A549 (cell line): ENCODE measurements around the gene SLC35G4. TPM values are rescaled to one million over a fixed set of nuclear protein-coding genes. Genes with fewer than 3 reads are reported as not detected.

Source experiments
- ATAC-seq, 2 experiments: fragments of 200-7000 bp in 1 of 2; fragments of >200 bp in 1 of 2; cut with Nextera tagmentation in 1 of 2; cut with Tn5 transposase in 1 of 2; 3 replicates each; pipeline versions ENCODE4 v1.8.0 to v1.9.1; 2018 to 2020; ENCODE audit warnings: mild to moderate bottlenecking in 1 of 2, moderate library complexity in 1 of 2
- CTCF ChIA-PET: fragments of 300-600 bp; sonication (Branson Sonifier 250); formaldehyde crosslinking; extraction: SDS; loops from one replicate; lab custom pipeline; 2021; ENCODE audit warnings: antibody characterized with exemption, inconsistent platforms; lab: Yijun Ruan, JAX
- POLR2A ChIA-PET: fragments of 350-600 bp; formaldehyde crosslinking; extraction: SDS; loops from one replicate; lab custom pipeline; 2021; ENCODE audit warnings: antibody characterized with exemption, inconsistent platforms; lab: Yijun Ruan, JAX
- DNase-seq, 2 experiments: peaks; one replicate each; pipeline versions ENCODE4 v3.0.0 to v3.0.0-alpha.2; 2011 to 2016; ENCODE audit warnings: low read depth in 1 of 2, low spot score in 1 of 2
- FAIRE-seq: peaks from 2 replicates; lab custom pipeline; 2011; peaks lifted over from hg19 to GRCh38; lab: Jason Lieb, UNC
- H3K27ac ChIP-seq, 2 experiments: fragments of >200 bp; sonication (Bioruptor Twin); formaldehyde crosslinking; 3 replicates each; pipeline ENCODE4 v1.5.1; 2016 to 2017
- H3K4me1 ChIP-seq: fragments of >200 bp; sonication (Bioruptor Twin); formaldehyde crosslinking; 3 replicates; pipeline ENCODE4 v1.6.1; 2016
- H3K4me2 ChIP-seq: fragments of >200 bp; sonication (Bioruptor Twin); formaldehyde crosslinking; 3 replicates; pipeline ENCODE4 v1.6.1; 2016
- H3K4me3 ChIP-seq: fragments of >200 bp; sonication (Bioruptor Twin); formaldehyde crosslinking; 3 replicates; pipeline ENCODE4 v1.5.1; 2016
- H3K9me3 ChIP-seq: fragments of >200 bp; sonication (Bioruptor Twin); formaldehyde crosslinking; 3 replicates; pipeline ENCODE4 v1.6.1; 2016
- CBX8 ChIP-seq: fragments of 200-600 bp; sonication (generic); IDR thresholded peaks from 2 replicates; pipeline ENCODE4 v1.6.1; 2016
- CHD2 ChIP-seq: fragments of 150-350 bp; IDR thresholded peaks from 2 replicates; pipeline ENCODE4 v1.6.1; 2014; ENCODE audit warnings: low read length; ENCODE audit not compliant: partially characterized antibody
- EHF ChIP-seq: fragments of 250-450 bp; sonication (Bioruptor Pico); IDR thresholded peaks from 2 replicates; pipeline ENCODE4 v1.5.0; 2020; ENCODE audit warnings: mild to moderate bottlenecking
- FOSL2 ChIP-seq, 2 experiments: fragments of 450-650 bp in 1 of 2; fragments of >200 bp in 1 of 2; sonication (Bioruptor Twin) in 1 of 2; formaldehyde crosslinking; IDR thresholded peaks; 2 replicates each; pipeline versions ENCODE4 v1.5.0 to v1.6.1; 2016 to 2020; ENCODE audit warnings: mild to moderate bottlenecking in 1 of 2, moderate library complexity in 1 of 2
- JUN ChIP-seq, 2 experiments: fragments of >200 bp; sonication (Bioruptor Twin); formaldehyde crosslinking; IDR thresholded peaks; 2 replicates in 1 of 2; 3 replicates in 1 of 2; pipeline ENCODE4 v1.6.1; 2016 to 2017
- KDM1A ChIP-seq: fragments of 200-600 bp; sonication (generic); IDR thresholded peaks from 2 replicates; pipeline ENCODE4 v1.6.1; 2016; ENCODE audit warnings: low read depth, mild to moderate bottlenecking
- KDM5A ChIP-seq: fragments of 200-600 bp; sonication (generic); IDR thresholded peaks from 2 replicates; pipeline ENCODE4 v1.6.1; 2016; ENCODE audit warnings: antibody characterized with exemption, mild to moderate bottlenecking
- MAFK ChIP-seq: fragments of 450-650 bp; IDR thresholded peaks from 2 replicates; pipeline ENCODE4 v1.6.1; 2014; ENCODE audit not compliant: partially characterized antibody
- NPAS2 ChIP-seq: fragments of 250-450 bp; sonication (Bioruptor Pico); IDR thresholded peaks from 2 replicates; pipeline ENCODE4 v1.8.0; 2022; ENCODE audit warnings: mild to moderate bottlenecking, moderate library complexity, borderline replicate concordance
- NR3C1 ChIP-seq: fragments of >200 bp; sonication (Bioruptor Twin); formaldehyde crosslinking; IDR thresholded peaks from 3 replicates; pipeline ENCODE4 v1.6.1; 2017
- RAD21 ChIP-seq, 2 experiments: fragments of >200 bp in 1 of 2; sonication (Bioruptor Twin) in 1 of 2; formaldehyde crosslinking in 1 of 2; IDR thresholded peaks in 1 of 2; conservative IDR thresholded peaks in 1 of 2; 2 replicates in 1 of 2; 3 replicates in 1 of 2; pipeline ENCODE4 v1.6.1; 2012 to 2018; ENCODE audit warnings: inconsistent platforms in 1 of 2
- RCOR1 ChIP-seq: fragments of 150-350 bp; IDR thresholded peaks from 2 replicates; pipeline ENCODE4 v1.6.1; 2014; ENCODE audit warnings: antibody characterized with exemption, low read length, low read depth
- RFX5 ChIP-seq: fragments of 450-650 bp; IDR thresholded peaks from 2 replicates; pipeline ENCODE4 v1.7.1; 2014; ENCODE audit warnings: antibody characterized with exemption, mild to moderate bottlenecking, moderate library complexity
- RNF2 ChIP-seq: fragments of 200-600 bp; sonication (generic); IDR thresholded peaks from 2 replicates; pipeline ENCODE4 v1.6.1; 2016; ENCODE audit warnings: low read depth, mild to moderate bottlenecking, antibody characterized with exemption, moderate library complexity, borderline replicate concordance
- SREBF2 ChIP-seq: fragments of 450-650 bp; IDR thresholded peaks from 2 replicates; pipeline ENCODE4 v1.6.1; 2014; ENCODE audit warnings: mild to moderate bottlenecking, moderate library complexity
- WGBS: methylation state at CpG from one replicate; pipeline ENCODE4 v1.1.6; 2017; ENCODE audit errors: missing lambda C conversion rate; 5-methylcytosine and 5-hydroxymethylcytosine counted together
- polyA plus RNA-seq, 4 experiments: library from polyadenylated mRNA; depleted of rRNA in 3 of 4; stranded (reverse); fragments of >200 nt; fragmentation: RNase III in 1 of 4; extraction: RNeasy Plus Mini Kit Qiagen cat#74134 plus additional on column Dnase treatment in 1 of 4; gene quantifications; 2 replicates in 3 of 4; 3 replicates in 1 of 4; pipeline ENCODE4 v1.2.3, GENCODE V29; 2011 to 2017
- TF ChIP-seq, protein P1 (sequence below): IDR thresholded peaks from 2 replicates; pipeline ENCODE4 v1.6.1; 2012
- TF ChIP-seq, protein P2 (sequence below): IDR thresholded peaks from 2 replicates; pipeline ENCODE4 v1.6.1; 2012; ENCODE audit warnings: low read depth, borderline replicate concordance
- TF ChIP-seq, protein P3 (sequence below): fragments of >200 bp; sonication (Bioruptor Twin); formaldehyde crosslinking; IDR thresholded peaks from 3 replicates; pipeline ENCODE4 v1.5.1; 2016
- TF ChIP-seq, protein P4 (sequence below): fragments of 250-450 bp; sonication (Bioruptor Pico); IDR thresholded peaks from 2 replicates; pipeline ENCODE4 v1.5.0; 2021; ENCODE audit warnings: mild to moderate bottlenecking, moderate library complexity, borderline replicate concordance
- TF ChIP-seq, protein P5 (sequence below): fragments of >200 bp; sonication (Bioruptor Twin); formaldehyde crosslinking; IDR thresholded peaks from 2 replicates; pipeline ENCODE4 v1.6.1; 2016
- TF ChIP-seq, protein P6 (sequence below): fragments of 200-600 bp; sonication (generic); IDR thresholded peaks from 2 replicates; pipeline ENCODE4 v1.6.1; 2016; ENCODE audit warnings: antibody characterized with exemption, mild to moderate bottlenecking, moderate library complexity
- TF ChIP-seq, protein P7 (sequence below): IDR thresholded peaks from 2 replicates; pipeline ENCODE4 v1.6.1; 2012

SLC35G4 gene
- polyA plus RNA-seq, 2 of the 4 experiments (the other 2 are of a cell fraction): not detected

DNA sequence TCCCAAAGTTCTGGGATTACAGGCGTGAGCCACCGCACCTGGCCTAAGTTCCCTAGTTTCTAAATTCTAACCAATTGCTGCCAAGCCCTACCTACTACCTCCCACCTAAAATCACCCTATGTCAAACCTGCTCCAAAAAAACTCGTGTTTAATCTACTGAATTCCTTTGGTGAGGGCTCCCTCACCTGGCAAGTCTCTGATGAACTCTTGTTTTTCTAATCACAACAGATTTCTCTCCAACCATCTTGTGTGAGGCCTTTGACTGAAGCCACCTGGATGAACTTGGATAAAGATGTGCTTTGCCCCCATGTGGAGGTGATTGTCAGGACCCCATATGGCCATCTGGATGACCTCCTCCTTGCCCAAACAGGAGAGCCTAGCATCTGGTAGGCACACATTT is 17.4 kb upstream of the SLC35G4 start:
- ChIA-PET POLR2A (no interaction called here), CTCF (no interaction called here)
- ATAC-seq (no peak), FAIRE-seq (no peak), DNase-seq (no peak)
- 59% methylated on average over 3 of the region's 3 CpGs for WGBS
- TF ChIP-seq EHF (CRISPR knock-in tag): no peak
- no peak for TF ChIP-seq RCOR1
- TF ChIP-seq JUN (IDR thresholded peaks at IDR 0.05): no peak
- TF ChIP-seq RAD21 (conservative IDR thresholded peaks at IDR 0.05 in 1 of 2, IDR thresholded peaks at IDR 0.05 in 1 of 2): peak in 1 of 2 experiments; percentile 28; a peak in 2 of 5 replicates
- TF ChIP-seq MAFK: no peak
- Histone ChIP-seq H3K4me2 (no peak overlapping the region), H3K4me3 (no peak overlapping the region), H3K27ac (no peak overlapping the region), H3K9me3 (0 out of 3 replicates have a peak, but pooled peaks cover 2% of the 10 kb centered on the region), H3K4me1 (no peaks in the 10 kb centered on the region)

DNA sequence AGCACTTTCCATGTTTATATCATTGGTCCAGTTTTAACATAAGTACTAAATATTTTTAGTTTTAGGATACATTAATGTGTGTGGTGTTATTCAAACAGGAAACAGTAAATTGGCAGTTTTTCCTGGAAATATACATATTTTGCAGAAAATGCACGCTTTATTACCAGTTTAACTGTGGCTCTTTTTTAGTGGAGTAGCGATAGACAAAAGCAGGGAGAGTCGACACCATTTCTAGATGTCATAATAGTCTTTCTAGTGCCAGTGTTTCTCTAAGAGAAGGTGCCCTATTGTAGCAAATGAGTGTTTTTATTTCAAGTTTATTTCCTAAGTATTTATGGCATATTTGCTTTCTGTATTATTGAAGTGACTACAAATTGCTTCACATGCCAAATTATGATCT is 9.1 kb upstream of the SLC35G4 start:
- Histone ChIP-seq H3K4me2 (no peak overlapping the region), H3K9me3 (peaks cover 6% of the 10 kb centered on the region; the same call in 2 of the 3 replicates), H3K27ac (no peak overlapping the region), H3K4me1 (no peaks in the 10 kb centered on the region), H3K4me3 (no peak overlapping the region)
- 59% methylated on average over 3 of the region's 3 CpGs for WGBS
- TF ChIP-seq, protein P1, sequence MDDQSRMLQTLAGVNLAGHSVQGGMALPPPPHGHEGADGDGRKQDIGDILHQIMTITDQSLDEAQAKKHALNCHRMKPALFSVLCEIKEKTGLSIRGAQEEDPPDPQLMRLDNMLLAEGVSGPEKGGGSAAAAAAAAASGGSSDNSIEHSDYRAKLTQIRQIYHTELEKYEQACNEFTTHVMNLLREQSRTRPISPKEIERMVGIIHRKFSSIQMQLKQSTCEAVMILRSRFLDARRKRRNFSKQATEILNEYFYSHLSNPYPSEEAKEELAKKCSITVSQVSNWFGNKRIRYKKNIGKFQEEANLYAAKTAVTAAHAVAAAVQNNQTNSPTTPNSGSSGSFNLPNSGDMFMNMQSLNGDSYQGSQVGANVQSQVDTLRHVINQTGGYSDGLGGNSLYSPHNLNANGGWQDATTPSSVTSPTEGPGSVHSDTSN: no peak
- TF ChIP-seq, protein P2, sequence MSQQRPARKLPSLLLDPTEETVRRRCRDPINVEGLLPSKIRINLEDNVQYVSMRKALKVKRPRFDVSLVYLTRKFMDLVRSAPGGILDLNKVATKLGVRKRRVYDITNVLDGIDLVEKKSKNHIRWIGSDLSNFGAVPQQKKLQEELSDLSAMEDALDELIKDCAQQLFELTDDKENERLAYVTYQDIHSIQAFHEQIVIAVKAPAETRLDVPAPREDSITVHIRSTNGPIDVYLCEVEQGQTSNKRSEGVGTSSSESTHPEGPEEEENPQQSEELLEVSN: no peak
- TF ChIP-seq, protein P3, sequence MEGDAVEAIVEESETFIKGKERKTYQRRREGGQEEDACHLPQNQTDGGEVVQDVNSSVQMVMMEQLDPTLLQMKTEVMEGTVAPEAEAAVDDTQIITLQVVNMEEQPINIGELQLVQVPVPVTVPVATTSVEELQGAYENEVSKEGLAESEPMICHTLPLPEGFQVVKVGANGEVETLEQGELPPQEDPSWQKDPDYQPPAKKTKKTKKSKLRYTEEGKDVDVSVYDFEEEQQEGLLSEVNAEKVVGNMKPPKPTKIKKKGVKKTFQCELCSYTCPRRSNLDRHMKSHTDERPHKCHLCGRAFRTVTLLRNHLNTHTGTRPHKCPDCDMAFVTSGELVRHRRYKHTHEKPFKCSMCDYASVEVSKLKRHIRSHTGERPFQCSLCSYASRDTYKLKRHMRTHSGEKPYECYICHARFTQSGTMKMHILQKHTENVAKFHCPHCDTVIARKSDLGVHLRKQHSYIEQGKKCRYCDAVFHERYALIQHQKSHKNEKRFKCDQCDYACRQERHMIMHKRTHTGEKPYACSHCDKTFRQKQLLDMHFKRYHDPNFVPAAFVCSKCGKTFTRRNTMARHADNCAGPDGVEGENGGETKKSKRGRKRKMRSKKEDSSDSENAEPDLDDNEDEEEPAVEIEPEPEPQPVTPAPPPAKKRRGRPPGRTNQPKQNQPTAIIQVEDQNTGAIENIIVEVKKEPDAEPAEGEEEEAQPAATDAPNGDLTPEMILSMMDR: no peak
- TF ChIP-seq NR3C1 (no peak), MAFK (no peak), CHD2 (no peak), KDM1A (no peak), RFX5 (no peak), CBX8 (no peak), SREBF2 (no peak), FOSL2 (IDR thresholded peaks at IDR 0.05) (no peak), FOSL2 (CRISPR knock-in tag; IDR thresholded peaks at IDR 0.05) (no peak), RCOR1 (no peak), NPAS2 (CRISPR knock-in tag) (no peak), RNF2 (no peak), KDM5A (no peak)
- TF ChIP-seq, protein P4, sequence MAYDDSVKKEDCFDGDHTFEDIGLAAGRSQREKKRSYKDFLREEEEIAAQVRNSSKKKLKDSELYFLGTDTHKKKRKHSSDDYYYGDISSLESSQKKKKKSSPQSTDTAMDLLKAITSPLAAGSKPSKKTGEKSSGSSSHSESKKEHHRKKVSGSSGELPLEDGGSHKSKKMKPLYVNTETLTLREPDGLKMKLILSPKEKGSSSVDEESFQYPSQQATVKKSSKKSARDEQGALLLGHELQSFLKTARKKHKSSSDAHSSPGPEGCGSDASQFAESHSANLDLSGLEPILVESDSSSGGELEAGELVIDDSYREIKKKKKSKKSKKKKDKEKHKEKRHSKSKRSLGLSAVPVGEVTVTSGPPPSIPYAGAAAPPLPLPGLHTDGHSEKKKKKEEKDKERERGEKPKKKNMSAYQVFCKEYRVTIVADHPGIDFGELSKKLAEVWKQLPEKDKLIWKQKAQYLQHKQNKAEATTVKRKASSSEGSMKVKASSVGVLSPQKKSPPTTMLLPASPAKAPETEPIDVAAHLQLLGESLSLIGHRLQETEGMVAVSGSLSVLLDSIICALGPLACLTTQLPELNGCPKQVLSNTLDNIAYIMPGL (CRISPR knock-in tag): no peak
- TF ChIP-seq, protein P5, sequence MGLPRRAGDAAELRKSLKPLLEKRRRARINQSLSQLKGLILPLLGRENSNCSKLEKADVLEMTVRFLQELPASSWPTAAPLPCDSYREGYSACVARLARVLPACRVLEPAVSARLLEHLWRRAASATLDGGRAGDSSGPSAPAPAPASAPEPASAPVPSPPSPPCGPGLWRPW: no peak
- TF ChIP-seq, protein P6, sequence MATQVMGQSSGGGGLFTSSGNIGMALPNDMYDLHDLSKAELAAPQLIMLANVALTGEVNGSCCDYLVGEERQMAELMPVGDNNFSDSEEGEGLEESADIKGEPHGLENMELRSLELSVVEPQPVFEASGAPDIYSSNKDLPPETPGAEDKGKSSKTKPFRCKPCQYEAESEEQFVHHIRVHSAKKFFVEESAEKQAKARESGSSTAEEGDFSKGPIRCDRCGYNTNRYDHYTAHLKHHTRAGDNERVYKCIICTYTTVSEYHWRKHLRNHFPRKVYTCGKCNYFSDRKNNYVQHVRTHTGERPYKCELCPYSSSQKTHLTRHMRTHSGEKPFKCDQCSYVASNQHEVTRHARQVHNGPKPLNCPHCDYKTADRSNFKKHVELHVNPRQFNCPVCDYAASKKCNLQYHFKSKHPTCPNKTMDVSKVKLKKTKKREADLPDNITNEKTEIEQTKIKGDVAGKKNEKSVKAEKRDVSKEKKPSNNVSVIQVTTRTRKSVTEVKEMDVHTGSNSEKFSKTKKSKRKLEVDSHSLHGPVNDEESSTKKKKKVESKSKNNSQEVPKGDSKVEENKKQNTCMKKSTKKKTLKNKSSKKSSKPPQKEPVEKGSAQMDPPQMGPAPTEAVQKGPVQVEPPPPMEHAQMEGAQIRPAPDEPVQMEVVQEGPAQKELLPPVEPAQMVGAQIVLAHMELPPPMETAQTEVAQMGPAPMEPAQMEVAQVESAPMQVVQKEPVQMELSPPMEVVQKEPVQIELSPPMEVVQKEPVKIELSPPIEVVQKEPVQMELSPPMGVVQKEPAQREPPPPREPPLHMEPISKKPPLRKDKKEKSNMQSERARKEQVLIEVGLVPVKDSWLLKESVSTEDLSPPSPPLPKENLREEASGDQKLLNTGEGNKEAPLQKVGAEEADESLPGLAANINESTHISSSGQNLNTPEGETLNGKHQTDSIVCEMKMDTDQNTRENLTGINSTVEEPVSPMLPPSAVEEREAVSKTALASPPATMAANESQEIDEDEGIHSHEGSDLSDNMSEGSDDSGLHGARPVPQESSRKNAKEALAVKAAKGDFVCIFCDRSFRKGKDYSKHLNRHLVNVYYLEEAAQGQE: no peak
- TF ChIP-seq, protein P7, sequence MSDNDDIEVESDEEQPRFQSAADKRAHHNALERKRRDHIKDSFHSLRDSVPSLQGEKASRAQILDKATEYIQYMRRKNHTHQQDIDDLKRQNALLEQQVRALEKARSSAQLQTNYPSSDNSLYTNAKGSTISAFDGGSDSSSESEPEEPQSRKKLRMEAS: no peak
- CTCF ChIA-PET: no interaction called here
- ATAC-seq (no peak), DNase-seq (no peak), FAIRE-seq (no peak)
- POLR2A ChIA-PET: no interaction called here
